DLD1 (cell line): ENCODE results near the gene PODN.

Experiments
- in situ Hi-C: cut with HindIII; loops from 2 replicates; pipeline ENCODE4 v1.10.0; 2017; ENCODE audit warnings: low sequenced_read_pairs

The PODN gene

DNA sequence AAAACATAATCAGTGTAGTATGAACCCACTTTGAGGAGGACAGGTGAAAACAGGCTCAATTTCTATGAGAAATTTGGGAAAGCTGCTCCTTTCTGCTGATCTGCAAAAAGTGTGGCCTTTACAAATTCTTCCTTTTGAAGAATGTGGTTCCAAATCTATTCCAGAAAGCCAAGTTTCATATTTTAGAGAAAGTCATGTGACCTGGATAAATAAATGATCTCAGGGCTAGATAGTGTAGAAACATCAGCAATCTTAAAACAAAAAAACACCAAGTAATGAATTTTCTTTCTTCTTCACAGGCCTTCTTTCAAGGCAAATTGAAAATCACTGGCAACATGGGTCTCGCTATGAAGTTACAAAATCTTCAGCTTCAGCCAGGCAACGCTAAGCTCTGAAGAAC lies 11.7 kb upstream of the PODN start:
- in situ Hi-C loops, result no loop called here

DNA sequence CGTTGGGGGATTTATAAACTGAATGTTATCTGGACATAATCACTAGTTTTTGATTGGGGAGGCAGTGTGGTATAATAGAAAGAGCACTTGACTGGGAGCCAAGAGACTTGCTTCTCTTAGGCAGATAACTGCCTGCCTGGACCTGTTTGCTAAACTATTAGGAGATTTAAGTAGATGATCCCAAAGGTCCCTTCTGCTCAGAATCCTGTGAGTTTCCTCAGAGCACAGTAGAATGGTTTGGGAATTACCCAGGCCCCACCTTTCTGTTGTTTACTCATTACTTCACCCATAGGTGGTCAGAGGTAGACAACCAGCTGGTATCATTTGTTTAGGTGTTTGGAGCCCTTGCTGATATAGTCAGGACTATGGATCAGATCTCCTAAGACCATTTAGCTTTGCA lies 10.3 kb upstream of the PODN start:
- in situ Hi-C loops, result no loop called here

DNA sequence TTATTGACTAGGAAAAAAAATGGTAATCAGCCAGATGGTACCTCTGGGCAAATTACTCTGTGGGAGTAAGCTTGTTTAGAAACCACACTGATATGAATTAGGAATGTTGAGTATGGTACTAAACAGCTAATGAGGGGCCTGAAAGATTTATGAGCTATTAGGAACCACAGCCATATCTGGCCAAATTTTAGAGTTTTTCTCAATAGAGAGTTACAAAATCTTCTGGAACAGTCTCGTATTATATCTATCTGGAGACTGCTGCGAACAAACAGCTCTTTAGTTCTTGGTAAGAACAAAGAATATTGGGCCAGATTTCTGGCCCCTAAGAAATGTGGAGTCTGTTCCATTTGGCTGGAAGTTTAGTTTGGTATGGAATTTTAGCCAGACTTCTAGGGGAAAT lies 4.9 kb upstream of the PODN start:
- in situ Hi-C loops, result no loop called here

DNA sequence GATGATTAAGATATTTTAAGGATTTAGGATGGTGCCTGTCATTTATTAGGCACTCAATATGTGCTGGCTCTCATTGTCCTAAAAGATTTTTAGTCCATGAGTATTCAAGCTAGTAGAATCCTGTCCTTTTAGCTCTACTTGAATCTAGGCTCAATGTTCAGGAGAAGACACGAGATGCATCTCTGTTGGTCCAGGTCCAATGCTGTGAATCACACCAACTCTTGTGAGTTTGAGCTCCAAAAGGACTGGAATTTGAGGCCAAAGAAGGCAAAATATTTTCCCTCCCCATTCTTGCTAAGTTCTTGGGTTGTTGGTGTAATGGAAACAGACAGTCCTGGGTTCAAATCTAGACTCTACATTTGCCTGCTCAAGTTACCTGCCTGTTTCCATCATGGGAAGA lies 1.4 kb upstream of the PODN start:
- in situ Hi-C loops, result no loop called here

DNA sequence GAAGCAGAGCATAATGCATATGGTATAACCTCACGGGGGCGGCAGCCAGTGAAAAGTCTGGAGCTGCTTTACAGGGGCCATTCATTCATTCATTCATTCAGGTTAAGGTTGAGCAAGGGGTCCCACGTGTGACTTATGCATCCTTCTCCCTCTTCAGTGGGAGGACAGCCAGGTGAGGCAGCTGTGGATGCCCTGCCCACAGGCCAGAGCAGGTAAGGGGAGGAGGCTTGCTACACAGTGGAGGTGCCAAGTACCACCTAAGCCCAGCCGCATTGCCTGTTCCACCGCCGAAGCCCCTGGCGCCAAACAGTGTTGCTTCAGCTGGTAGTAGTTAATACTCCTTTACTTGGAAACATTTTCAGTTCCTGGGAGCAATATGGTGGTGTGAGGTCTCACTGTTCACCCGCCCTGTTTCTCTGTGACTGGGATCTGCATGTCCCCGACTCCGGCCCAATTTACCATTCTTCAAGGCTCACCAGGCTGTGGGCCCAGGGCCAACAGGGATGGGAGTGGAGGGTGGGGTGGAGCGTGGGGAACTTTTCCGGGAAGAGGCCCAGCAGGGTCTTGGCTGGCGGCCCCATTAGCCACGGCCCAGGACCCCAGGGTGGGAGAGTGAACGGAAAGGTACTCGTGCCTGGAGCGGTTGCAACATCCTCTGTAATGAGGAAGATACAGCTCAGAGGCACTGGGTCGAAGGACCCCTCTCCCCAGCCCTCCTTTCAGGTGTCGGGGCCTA lies 722 bp upstream of the PODN start:
- in situ Hi-C loops, result no loop called here

DNA sequence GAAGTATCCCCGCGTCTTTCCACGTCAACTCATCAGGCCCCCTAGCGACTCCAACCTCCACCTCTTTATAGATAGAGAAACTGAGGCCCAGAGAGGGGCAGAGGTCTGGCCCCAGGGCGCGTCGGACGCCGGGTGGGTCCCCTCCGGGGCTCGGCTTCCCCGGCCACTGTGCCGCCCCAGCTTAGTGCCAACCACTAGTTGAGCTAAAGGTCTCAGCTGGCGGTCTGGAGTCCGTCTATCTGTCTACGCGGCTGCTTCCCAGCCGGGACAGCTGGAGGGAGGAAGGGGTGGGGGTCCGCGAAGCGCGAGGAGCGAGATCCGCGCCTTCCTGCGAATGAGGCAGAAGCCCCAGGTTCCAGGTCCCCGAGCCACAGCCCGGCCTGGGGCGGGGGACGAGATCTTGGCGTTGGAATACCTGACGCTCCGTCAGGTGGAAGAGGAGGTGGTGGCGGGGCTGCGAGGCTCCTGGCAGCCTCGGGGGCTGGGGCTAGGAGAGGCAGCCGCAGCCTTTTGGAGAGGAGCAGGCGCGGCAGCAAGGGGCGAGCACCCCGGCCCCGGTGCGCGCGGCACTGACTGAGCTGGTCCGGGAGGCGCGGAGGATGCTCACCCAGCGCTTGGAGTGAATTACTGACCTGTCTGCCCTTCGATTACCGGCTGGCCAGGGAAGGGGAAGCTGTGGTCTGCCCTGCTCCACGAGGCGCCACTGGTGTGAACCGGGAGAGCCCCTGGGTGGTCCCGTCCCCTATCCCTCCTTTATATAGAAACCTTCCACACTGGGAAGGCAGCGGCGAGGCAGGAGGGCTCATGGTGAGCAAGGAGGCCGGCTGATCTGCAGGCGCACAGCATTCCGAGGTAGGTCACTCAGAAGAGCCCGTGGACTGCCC lies 937 bp downstream of the PODN start:
- in situ Hi-C loops, result no loop called here

DNA sequence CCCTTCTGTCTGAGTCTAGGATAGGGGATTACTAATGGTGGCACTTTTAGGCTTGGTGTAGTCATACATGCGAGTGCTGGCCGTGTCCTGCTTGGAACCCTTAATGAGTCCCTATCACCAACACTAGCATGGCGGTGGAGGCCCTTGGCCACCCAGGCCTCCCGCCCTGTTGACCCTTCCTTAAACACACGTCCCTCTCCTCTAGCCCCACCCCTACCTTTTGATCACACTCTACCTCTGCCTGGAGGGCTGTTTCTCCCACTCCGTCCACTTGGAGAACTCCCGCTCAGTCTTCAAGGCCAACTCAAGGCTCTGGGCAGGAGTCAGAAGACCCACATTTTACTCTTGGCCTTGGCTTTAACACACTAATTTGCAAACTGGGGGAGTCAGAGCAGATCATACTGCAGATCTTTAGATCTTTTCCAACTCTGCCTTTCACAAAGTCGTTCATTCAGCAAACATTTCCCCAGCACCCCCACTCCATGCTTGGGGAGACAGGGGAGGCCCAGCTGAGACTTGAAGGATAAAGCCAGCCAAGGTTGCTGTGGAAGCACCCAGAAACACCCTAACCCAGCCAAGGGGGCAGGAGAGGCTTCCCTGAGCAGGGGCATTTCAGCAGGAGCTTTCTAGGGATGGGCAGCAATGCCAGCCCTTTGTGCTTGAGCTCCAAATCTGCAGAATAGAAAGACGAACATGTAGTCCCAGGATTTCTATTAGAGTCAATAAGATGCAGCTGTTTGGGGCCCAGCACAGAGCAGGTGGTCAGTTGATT lies 1.9 kb downstream of the PODN start:
- in situ Hi-C loops, result no loop called here

DNA sequence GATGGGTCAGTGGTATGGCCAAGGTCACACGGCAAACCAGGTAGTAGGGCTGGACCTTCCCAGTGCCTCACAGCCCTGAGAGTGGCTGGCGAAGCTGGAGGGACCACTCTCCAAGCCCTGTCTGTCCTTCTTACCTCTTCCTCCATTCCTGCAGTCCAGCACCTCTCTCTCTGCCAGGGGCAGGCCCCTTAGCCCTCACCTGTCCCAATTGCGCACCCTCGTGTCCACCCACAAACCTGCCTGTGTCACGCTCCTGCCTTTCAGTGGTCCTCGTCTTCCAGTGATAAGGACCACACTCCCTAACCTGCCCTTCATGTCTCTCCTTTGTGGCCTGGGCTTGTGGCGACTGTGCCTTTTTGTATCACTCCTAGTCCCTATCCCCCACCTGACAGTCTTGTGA lies 3.4 kb downstream of the PODN start:
- in situ Hi-C loops, result no loop called here

DNA sequence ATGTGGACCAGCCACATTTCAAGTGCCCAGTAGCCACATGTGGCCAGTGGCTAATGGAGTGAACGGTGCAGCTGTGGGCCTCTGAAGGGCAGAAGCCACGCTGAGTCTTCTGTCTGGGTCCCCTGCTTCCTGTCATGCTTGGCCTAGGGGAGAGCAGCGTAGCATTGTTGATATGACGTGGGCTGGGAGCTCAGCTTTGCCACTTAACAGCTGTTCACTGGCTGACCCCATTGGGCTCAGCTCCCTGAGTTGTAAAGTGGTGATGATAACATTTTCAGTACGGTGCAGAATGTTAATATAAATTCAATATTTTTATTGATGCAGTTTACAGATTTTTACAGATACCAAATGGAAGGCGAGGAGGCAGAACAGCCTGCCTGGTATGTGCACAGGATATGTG lies 4.5 kb downstream of the PODN start:
- in situ Hi-C loops, result no loop called here

DNA sequence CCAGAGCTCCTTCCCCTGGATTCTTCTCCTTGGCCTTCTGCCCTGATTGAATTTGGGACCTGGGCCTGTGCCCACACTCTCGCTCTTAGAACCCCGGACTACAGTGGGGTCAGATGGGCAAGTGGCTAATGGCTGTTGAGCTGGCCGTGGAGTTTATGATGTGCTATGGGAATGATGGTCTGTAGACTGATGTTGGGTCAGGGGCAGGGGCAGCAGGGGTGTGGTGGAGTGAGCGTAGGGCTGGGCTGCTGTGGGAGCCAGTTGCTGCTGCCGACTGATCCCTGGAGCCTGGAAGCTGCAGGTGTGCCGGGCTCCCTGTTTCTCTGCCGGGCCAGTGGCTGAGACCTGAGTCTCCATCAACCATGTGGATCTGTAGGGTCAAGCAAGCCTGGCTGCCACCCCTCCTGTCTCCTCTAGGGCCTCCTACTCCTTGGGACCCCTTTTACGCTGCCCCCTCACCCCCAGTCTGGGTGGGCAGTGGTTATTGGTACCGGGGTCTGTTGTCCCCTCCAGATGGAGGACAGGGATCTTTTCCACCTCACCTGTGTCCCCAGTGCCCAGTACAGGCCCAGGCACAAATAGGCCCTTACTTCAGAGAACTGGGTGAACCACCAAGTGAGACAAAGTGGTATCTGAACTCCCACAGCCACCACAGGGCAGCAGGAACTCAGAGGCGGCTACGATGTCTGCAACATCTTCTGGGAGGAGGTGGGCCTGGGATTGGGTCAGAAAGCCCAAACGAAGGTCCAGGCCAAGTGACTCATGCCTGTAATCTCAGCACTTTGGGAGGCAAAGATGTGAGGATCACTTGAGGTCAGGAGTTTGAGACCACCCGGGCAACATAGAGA lies 5.1 kb downstream of the PODN start:
- in situ Hi-C loops, result no loop called here

DNA sequence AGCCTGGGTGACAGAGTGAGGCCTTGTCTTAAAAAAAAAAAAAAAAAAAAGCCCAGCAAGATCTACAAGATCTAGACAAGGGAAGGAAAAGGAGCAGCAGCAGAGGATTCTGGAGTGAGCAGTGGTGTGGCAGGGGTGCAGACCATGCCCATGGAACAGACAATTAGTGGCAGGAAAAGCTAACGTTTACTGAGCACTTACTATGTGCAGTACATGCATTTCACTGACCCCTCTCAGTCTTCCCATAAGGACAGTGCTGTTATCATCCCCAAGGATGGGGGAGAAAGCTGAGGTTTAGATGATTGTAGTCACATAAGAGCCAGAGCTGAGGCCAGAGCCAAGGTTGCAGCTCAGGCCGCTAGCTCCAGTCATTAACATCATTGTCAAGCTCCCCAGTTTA lies 5.9 kb downstream of the PODN start:
- in situ Hi-C loops, result no loop called here

DNA sequence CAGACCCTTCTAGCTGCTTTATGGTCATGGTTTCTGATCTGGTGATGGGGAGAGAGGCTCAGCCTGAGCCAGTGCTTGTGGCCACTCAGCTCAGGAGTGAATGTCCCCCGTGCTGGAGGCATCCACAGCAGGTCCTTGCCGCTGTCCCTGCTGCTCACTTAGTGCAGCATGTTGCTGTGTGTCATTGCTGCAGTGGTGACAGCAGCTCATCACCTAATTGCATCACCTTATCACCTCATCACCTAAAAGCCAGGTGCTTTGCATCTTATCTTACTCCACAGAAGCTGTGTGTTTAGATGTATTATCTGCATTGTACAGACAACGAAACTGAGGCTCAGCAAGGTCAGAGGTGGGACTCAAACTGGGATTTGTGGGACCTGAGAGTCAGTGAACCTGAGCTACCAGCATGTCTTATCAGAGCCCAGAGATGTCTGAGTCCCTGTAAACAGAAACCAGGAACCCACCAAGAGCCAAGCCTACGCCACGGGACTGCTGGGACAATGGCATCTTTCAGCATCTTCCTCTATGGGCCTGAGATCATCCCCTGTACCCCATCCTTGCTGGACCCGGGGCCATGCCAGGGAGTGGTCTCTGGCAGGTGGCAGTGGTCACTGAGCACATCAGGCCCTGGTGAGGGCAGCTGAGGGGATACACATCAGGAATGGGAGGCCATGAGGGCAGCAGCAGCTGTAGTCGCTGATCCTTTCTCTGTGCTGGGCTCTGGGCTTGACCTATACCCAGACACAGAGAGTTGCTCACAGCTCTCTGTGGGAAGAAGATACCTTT lies 6.5 kb downstream of the PODN start:
- in situ Hi-C loops, result no loop called here

DNA sequence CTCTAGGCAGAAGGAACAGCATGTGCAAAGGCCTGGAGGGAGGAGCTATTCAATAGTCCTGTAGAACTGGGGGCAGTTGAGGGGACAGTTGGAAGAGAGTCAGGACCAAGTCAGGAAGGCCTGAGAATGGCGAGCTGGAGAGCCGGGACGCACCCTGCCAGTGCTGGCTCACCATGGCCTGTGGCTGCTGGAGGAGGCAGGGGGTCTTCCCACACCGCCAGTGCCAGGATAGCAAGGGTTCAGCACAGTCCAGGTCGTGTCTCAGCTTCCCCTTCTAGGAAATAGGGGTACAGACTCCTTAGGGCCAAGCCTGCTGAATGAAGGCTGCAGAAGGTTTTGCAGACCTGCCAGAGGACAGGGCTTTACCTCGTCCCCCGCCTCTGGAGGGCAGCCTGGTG lies 7.3 kb downstream of the PODN start:
- in situ Hi-C loops, result no loop called here

DNA sequence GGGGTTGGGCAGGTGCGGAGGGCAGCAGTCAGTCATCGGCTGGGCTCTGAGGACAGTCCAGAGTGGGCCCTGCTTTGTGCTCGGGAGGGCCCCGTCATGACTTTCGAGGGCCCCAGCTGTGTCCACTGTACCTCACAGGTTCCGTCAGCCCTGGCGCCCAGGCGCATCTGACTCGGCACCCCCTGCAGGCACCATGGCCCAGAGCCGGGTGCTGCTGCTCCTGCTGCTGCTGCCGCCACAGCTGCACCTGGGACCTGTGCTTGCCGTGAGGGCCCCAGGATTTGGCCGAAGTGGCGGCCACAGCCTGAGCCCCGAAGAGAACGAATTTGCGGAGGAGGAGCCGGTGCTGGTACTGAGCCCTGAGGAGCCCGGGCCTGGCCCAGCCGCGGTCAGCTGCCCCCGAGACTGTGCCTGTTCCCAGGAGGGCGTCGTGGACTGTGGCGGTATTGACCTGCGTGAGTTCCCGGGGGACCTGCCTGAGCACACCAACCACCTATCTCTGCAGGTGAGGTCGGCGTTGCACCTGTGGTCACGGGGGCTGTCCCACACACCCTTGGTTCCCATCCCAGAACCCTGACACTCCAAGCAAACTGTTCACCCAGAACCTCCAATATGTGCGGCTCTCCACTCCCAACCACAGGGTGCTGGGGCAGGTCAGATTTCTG lies 7.8 kb downstream of the PODN start:
- in situ Hi-C loops, result no loop called here

DNA sequence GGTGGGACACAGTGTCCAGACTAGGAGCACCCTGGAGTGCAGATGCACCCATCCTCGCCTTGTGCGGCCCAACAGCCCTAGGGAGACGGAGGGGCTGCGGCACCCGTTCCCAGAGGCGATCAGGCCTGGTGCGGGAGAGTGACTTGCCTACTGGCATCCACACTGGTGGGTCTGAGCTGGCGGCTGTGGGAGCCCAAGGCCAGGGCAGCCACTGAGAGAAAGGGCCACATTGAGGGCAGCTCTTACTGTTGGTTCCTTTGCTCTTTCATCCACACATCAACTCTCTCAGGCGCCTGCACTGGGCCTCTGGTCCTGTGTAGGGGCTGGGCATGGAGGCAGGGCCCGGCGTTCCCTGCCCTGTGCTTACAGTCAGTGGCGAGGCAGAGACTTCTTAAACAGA lies 8.6 kb downstream of the PODN start:
- in situ Hi-C loops, result no loop called here

DNA sequence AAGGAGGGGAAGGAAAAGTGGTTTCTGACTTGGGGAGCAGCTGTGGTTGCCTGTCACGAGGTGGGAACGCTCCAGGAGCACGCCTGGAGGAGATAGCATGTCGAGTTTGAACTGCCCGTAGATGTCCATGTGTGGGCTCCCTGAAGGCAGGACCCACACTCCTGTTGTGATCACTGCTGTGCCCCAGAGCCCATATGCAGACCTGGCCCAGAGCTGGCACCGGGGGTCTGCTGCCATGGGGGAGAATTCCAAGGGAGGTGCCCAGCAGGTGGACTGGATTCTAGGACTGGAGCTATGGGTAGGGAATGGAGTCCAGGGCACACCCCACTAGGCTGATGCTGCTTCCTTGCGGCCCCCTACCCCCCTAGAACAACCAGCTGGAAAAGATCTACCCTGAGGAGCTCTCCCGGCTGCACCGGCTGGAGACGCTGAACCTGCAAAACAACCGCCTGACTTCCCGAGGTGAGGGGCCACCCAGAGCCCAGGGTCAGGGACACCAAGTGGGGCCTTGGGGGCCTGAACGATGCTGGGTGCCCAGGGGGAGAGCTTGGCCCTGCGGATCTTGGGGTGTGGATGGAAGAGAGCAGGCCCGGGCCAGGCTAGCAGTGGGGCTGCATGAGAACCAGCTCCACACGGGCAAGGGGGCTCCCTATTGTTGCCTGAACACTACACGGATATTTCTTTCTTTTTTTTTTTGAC lies 9.3 kb downstream of the PODN start:
- in situ Hi-C loops, result no loop called here

DNA sequence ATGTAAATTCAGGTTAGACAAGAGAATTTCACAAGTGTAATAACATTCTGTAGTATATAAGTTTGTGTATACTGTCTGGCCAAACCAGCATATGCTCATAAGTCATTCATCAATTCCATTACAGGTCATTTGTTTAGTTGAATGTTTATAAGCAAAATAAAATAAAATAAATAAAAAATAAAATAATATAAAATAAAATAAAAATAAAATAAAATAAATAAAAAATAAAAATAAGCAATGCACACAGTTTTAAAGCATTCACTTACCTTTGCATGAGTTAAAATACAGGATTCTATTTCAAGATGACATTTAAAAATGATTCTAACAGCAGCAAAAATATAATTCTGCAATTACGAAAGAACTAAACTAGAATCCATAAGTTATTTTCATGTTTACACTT lies 9.9 kb downstream of the PODN start:
- in situ Hi-C loops, result no loop called here

DNA sequence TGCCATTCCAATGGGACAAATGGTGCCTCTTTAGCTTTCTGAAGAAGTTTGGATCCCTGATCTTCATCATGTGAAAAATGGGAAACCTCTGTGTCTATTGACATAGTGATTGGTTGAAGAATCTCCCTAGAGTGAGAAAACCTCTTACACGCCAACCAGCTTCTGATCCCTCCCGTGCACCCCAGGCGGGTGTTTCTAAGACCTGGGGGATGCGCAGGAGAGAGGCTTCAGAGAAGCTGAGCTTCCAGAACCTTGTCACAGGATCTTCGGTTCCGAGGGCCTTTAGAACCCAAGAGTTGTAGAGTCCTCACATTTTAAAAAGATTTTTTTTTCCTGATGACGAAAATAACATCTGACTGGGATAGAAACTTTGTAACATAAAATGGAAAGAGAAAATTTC lies 11.3 kb downstream of the PODN start:
- in situ Hi-C loops, result no loop called here

DNA sequence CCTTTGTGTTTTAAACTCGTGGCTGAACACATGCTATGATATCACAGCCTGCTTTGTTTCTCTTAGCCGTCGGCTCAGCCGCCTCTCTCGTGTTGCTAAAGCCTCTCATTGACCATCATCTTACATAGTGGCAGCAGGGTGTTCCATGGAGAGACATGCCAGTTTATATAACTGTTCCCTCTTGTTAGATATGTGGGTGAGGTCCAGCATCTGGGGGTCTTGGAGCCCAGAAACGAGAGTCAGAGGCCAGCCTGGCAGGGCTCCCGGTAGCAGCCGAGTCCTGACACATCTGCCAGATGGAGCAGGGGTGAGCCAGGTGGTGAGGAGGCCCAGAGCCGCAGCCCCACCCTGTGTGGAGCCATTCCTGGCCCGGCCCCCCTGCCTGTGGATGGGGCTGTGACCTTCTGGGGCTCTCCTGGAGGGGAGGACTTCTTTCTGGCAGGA lies 11.9 kb downstream of the PODN start:
- in situ Hi-C loops, result no loop called here
